HG02678 (cell line): ENCODE data around the gene ADAMTS2.

ENCODE experiments used
- ATAC-seq: cut with Tn5 transposase; IDR thresholded peaks from one replicate; pipeline ENCODE4 v1.9.1; 2021; ENCODE audit warnings: mild to moderate bottlenecking, moderate library complexity; ENCODE audit not compliant: unreplicated experiment

The ADAMTS2 gene

GRCh38 chr5:179313849-179314521 lies 31.3 kb downstream of the ADAMTS2 start:
- ATAC-seq = no peak

GRCh38 chr5:179312557-179313235 lies 32.6 kb downstream of the ADAMTS2 start:
- no peak for ATAC-seq

GRCh38 chr5:179311581-179311980 lies 33.7 kb downstream of the ADAMTS2 start:
- ATAC-seq = no peak

GRCh38 chr5:179311091-179311470 lies 34.2 kb downstream of the ADAMTS2 start:
- no peak for ATAC-seq

GRCh38 chr5:179310439-179311090 lies 34.7 kb downstream of the ADAMTS2 start:
- ATAC-seq = no peak

- ATAC-seq = no peak
Measured at GRCh38 chr5:179309751-179310320, 35.4 kb downstream of the ADAMTS2 start.

GRCh38 chr5:179309383-179309670 lies 35.9 kb downstream of the ADAMTS2 start:
- no peak for ATAC-seq

GRCh38 chr5:179308563-179309382 lies 36.5 kb downstream of the ADAMTS2 start:
- ATAC-seq = no peak

- ATAC-seq = no peak
Measured at GRCh38 chr5:179307931-179308471, 37.3 kb downstream of the ADAMTS2 start.

- no peak for ATAC-seq
Measured at GRCh38 chr5:179307013-179307800, 38.1 kb downstream of the ADAMTS2 start.

GRCh38 chr5:179306191-179307012 lies 38.9 kb downstream of the ADAMTS2 start:
- no peak for ATAC-seq

- no peak for ATAC-seq
Measured at GRCh38 chr5:179304871-179305270, 40.4 kb downstream of the ADAMTS2 start.

- no peak for ATAC-seq
Measured at GRCh38 chr5:179304466-179304865, 40.8 kb downstream of the ADAMTS2 start.

- ATAC-seq = no peak
Measured at GRCh38 chr5:179303451-179304200, 41.6 kb downstream of the ADAMTS2 start.

GRCh38 chr5:179302499-179303185 lies 42.6 kb downstream of the ADAMTS2 start:
- no peak for ATAC-seq

GRCh38 chr5:179301796-179302195 lies 43.5 kb downstream of the ADAMTS2 start:
- ATAC-seq = no peak

- no peak for ATAC-seq
Measured at GRCh38 chr5:179301376-179301775, 43.9 kb downstream of the ADAMTS2 start.
